Smooth muscle cell of trachea (primary cell): ENCODE results near the gene CHMP4A. TPM values are rescaled to one million over a fixed set of nuclear protein-coding genes. Genes with fewer than 3 reads are reported as not detected.

Experiments used
- total RNA-seq: library from RNA; depleted of rRNA; stranded (reverse); fragments of >200 nt; gene quantifications from 2 replicates; pipeline ENCODE4 v1.2.1, GENCODE V29; 2014

CHMP4A gene
- total RNA-seq: 27.6 and 44.5 TPM in 2 replicates

GRCh38 chr14:24212924-24213865, at the start of gene CHMP4A:
Gene CHMP4A, minus strand, starts transcription at chr14:24213488. Its CDS starts 49 bp downstream, at chr14:24213439.

DNA sequence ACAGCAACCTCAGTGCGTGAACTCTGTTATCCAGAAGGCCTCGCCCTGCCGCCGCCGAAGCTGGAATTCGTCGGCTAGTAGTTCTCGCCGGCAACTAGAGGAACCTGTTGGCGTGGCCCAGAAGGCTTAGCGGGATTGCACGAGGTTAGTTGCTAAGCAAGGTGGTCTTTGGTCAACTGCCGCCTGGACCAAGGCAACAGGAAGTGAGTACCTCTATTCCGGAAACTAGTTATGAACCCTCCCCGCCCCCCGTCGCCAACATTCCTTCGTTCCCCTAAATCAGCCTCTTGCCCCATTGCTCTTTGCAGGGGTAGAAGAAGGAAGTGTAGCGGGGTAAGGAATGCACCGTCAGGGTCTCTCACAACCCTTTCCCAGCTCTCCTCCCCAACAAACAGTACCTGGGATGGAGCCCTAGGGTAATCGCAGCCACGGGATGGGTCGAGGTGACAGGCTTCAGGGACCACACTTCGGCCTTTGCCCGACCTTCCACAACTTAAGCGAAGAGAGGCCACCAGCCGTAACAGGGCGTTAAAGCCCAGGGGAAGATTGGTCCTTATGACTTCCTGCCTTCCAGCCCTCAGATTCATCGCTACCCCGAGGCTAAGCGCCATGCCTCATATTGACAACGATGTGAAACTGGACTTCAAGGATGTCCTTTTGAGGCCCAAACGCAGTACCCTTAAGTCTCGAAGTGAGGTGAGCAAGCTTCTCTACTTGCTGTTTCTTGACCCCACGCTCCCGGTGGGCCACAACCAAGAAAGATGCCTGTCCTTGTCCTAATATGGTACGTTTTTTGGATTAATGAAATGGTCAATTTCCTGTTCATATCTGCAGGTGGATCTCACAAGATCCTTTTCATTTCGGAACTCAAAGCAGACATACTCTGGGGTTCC, 19.6 kb upstream of the CHMP4A start, which contains the start of gene GMPR2:
GMPR2 (plus strand) TSS at position 285 of the 893 bp plus-strand sequence; CDS start at position 610, 325 bp downstream.

GRCh38 chr14:24232121-24232644, 18.9 kb upstream of the CHMP4A start, which contains the start of gene NEDD8:
Gene NEDD8, minus strand, starts transcription at chr14:24232367. Its CDS starts 100 bp downstream, at chr14:24232267.

GRCh38 chr14:24215495-24216344, 2.4 kb upstream of the CHMP4A start, which contains the start of gene MDP1:
Gene MDP1, minus strand, starts transcription at chr14:24216066. Its CDS starts 111 bp downstream, at chr14:24215955.

DNA sequence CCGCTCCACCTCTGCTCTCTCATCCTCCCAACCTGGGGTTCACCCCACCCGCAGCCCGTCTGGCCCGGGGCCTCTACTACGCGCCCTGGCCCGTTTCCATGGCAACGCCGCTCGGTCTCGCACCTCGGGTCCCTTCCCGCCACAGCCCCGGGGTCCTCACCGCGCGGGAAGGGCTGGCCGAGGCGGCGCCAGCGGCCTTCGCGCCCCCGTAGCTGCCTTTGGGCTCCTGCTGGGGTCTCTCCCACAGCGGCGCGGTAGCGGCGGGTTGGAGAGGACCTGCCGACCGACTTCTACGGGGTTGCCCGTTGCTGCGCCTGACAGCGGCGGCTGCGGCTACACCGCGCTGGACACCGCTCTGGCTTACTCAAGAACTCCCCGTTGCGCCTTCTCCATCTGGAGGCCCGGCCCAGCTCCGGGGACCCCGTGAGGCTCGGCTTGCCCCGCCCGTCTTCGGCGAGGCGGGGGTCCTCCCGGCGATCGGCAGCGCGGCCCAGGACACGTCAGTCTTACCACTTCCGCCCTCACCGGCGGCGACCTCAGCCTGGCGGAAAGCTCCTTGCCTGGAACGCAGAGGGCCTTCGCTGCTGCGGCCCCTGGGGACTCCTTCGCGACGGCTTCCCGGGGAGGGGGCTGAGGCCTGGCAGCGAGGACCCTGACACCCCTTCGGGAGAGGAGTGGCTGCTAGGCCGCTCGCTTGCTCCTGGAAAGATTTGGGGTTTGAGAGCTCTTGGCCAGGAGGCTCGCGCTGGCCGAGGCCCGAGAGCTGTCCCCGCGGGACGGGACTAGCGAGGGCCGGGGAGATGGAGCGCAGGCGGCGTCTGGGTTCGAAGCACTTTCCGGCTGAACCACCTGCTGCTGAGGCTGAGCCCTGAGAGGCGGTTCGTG, 17.9 kb downstream of the CHMP4A start, which contains the start of gene TM9SF1:
TM9SF1 (minus strand) TSS at position 256 of the 885 bp plus-strand sequence. CDS start 422 bp downstream, outside the sequence.

DNA sequence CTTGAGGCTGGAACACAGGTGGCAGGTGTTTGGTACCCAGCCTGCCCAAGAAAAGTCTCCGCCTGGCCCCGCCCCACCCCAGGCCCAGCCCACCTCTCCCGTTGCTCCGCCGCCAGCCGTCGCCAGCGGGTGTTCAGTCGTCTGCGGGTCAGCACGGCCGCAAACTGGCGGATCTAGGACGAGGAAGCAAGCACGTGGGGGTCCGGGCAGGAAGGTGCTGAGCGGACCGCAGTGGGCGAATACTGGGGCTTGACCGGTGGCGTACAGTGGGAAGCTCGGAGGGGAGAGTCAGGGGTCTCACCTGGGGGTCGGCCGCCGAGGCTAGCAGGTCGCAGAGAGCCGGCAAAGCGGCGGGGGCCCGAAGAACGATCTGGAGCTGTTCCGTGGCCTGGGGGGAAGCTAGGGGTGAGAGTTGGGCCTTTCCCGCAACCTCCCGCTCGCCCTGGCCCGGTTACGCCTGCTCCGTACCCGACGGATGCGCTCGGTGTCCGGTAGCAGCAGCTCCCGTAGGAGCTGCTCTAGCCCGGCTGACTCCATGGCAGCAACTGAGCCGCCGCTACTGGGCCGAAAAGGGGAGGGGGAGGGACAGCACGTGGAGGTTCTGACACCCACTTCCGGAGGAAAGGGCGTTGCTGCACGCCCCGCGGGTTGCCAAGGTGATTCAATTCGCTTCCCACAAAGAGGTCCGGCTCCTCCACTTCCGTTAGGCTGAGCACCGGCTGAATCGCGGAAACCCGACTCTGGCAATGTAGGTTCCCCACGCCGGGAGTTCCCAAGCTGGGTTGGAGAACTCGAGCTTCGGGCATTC, 24.8 kb downstream of the CHMP4A start, which contains the start of gene IPO4:
IPO4 (minus strand) TSS at position 566 of the 808 bp plus-strand sequence; CDS start at position 537, 29 bp downstream.

DNA sequence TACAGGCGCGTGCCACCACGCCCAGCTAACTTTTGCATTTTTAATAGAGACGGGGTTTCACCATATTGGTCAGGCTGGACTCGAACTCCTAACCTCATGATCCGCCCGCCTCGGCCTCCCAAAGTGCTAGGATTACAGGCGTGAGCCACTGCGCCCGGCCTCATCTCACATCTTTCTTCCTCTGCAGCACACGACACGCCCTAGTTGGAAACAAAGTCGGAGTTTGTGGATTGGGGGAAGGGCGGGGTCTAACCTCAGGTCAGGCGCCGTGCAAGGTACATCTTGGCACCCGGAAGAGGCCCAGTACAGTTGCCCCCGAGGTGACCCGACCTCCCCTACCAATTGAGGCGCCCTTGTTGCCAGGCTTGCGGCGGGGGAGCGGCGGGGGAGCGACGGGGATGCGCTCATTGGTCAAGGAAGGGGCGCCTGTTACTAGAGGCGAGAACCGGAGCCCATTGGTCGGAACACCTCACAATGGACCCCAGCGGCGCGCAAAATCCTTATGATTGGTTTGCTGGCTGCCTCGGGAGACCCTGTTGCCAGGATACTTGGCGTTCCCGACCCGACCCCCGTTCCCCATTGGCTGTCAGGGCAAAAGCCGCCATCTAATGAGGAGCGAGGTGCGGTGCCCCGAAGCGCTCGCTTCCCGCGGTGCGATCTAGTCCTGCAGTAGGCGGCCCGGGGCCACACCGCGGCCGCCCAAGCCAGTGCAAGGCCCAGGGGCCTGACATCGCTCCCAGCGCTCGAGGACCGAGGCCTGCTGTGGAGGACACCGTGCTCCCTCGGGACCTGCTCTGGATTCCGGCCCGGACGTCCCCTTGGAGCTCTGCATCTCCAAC, 41.6 kb downstream of the CHMP4A start, which contains the start of gene REC8:
REC8 (plus strand) TSS at position 659 of the 839 bp plus-strand sequence. CDS start 473 bp downstream, outside the sequence.

GRCh38 chr14:24160850-24161804, 52.2 kb downstream of the CHMP4A start, which contains the start of gene IRF9:
Gene IRF9, plus strand, starts transcription at chr14:24161265. Its CDS starts 880 bp downstream, at chr14:24162145.

Other genes starting within 250 kb of the CHMP4A start
- gene DHRS4L2, start 224.6 kb downstream of the CHMP4A start, total RNA-seq: 18.5 and 25.0 TPM in 2 replicates
- gene CARMIL3, start 161.5 kb downstream of the CHMP4A start, total RNA-seq: 0.15 and 0.33 TPM in 2 replicates
- not detected in 2 replicates for gene CPNE6, start 141.9 kb downstream of the CHMP4A start, total RNA-seq
- 25.0 and 35.4 TPM in 2 replicates for gene PCK2, start 119.2 kb downstream of the CHMP4A start, total RNA-seq
- 69.5 and 88.2 TPM in 2 replicates for gene DCAF11, start 98.7 kb downstream of the CHMP4A start, total RNA-seq
- 0.83 and 0.87 TPM in 2 replicates for gene NRL, start 98.5 kb downstream of the CHMP4A start, total RNA-seq
- gene FITM1, start 82.8 kb downstream of the CHMP4A start, total RNA-seq: 0.33 and 0.44 TPM in 2 replicates
- 132 and 143 TPM in 2 replicates for gene PSME1, start 77.3 kb downstream of the CHMP4A start, total RNA-seq
- gene EMC9, start 71.9 kb downstream of the CHMP4A start, total RNA-seq: 11.1 and 25.2 TPM in 2 replicates
- 87.2 and 117 TPM in 2 replicates for gene PSME2, start 66.9 kb downstream of the CHMP4A start, total RNA-seq
- 35.5 and 57.9 TPM in 2 replicates for gene RNF31, start 66.0 kb downstream of the CHMP4A start, total RNA-seq
- gene IRF9, start 52.2 kb downstream of the CHMP4A start, total RNA-seq: 87.8 and 104 TPM in 2 replicates
- gene REC8, start 41.4 kb downstream of the CHMP4A start, total RNA-seq: 1.8 and 2.3 TPM in 2 replicates
- gene IPO4, start 24.7 kb downstream of the CHMP4A start, total RNA-seq: 39.4 and 47.6 TPM in 2 replicates
- 87.0 and 90.6 TPM in 2 replicates for gene TM9SF1, start 18.0 kb downstream of the CHMP4A start, total RNA-seq
- gene TSSK4, start 7.8 kb downstream of the CHMP4A start, total RNA-seq: not detected in 2 replicates
- gene MDP1, start 2.6 kb upstream of the CHMP4A start, total RNA-seq: 11.1 and 25.5 TPM in 2 replicates
- gene NEDD8, start 18.9 kb upstream of the CHMP4A start, total RNA-seq: 143 and 203 TPM in 2 replicates
- 94.2 and 119 TPM in 2 replicates for gene GMPR2, start 19.4 kb upstream of the CHMP4A start, total RNA-seq
- 68.9 and 83.2 TPM in 2 replicates for gene TINF2, start 29.1 kb upstream of the CHMP4A start, total RNA-seq
- gene TGM1, start 49.7 kb upstream of the CHMP4A start, total RNA-seq: 0.83 and 1.5 TPM in 2 replicates
- gene RABGGTA, start 58.1 kb upstream of the CHMP4A start, total RNA-seq: 23.3 and 31.6 TPM in 2 replicates
- gene DHRS1, start 86.3 kb upstream of the CHMP4A start, total RNA-seq: 19.8 and 22.1 TPM in 2 replicates
- gene NOP9, start 86.4 kb upstream of the CHMP4A start, total RNA-seq: 19.3 and 25.1 TPM in 2 replicates
- gene CIDEB, start 94.5 kb upstream of the CHMP4A start, total RNA-seq: 1.5 and 2.6 TPM in 2 replicates
- gene LTB4R2, start 96.7 kb upstream of the CHMP4A start, total RNA-seq: 3.8 and 4.6 TPM in 2 replicates
- 0.87 and 4.1 TPM in 2 replicates for gene LTB4R, start 98.0 kb upstream of the CHMP4A start, total RNA-seq
- gene ADCY4, start 121.6 kb upstream of the CHMP4A start, total RNA-seq: 9.6 and 11.7 TPM in 2 replicates
- gene RIPK3, start 126.5 kb upstream of the CHMP4A start, total RNA-seq: 2.9 and 6.8 TPM in 2 replicates
- gene NFATC4, start 154.7 kb upstream of the CHMP4A start, total RNA-seq: 108 and 149 TPM in 2 replicates
- gene NYNRIN, start 185.5 kb upstream of the CHMP4A start, total RNA-seq: 20.4 and 42.7 TPM in 2 replicates
- 4.1 and 11.4 TPM in 2 replicates for gene CBLN3, start 216.2 kb upstream of the CHMP4A start, total RNA-seq
- 55.3 and 67.8 TPM in 2 replicates for gene KHNYN, start 216.5 kb upstream of the CHMP4A start, total RNA-seq
- 12.4 and 16.4 TPM in 2 replicates for gene SDR39U1, start 229.3 kb upstream of the CHMP4A start, total RNA-seq